ENCODE measurements around the gene NADSYN1.
"Not testable (repeated sequence)": the region's sequence is repeated elsewhere in the genome, so short reads cannot be mapped to it uniquely, and the experiment has no call there.

The NADSYN1 gene

GRCh38 chr11:71532036-71532610, 79.1 kb downstream of the NADSYN1 start:
- no peak for DNase-seq

GRCh38 chr11:71534711-71535608, 82.0 kb downstream of the NADSYN1 start:
- not testable (repeated sequence) for DNase-seq

- DNase-seq, result no peak
Measured at GRCh38 chr11:71535825-71536224, 82.8 kb downstream of the NADSYN1 start.

GRCh38 chr11:71537537-71537936, 84.5 kb downstream of the NADSYN1 start:
- no peak for DNase-seq

GRCh38 chr11:71537977-71538665, 85.1 kb downstream of the NADSYN1 start, which contains the start of gene KRTAP5-8:
TSS of gene KRTAP5-8 (plus strand) at chr11:71538025. CDS start at chr11:71538056, 31 bp downstream.
- DNase-seq, result not testable (repeated sequence)

- no peak for DNase-seq
Measured at GRCh38 chr11:71538666-71538990, 85.6 kb downstream of the NADSYN1 start.

- no peak for DNase-seq
Measured at GRCh38 chr11:71539017-71539416, 86.0 kb downstream of the NADSYN1 start.

- not testable (repeated sequence) for DNase-seq
Measured at GRCh38 chr11:71539971-71540370, 87.0 kb downstream of the NADSYN1 start.

GRCh38 chr11:71540521-71541304, 87.7 kb downstream of the NADSYN1 start:
- not testable (repeated sequence) for DNase-seq

- DNase-seq, result no peak
Measured at GRCh38 chr11:71542382-71542781, 89.4 kb downstream of the NADSYN1 start.

- peak; percentile 41 for DNase-seq
Measured at GRCh38 chr11:71542879-71543777, 90.1 kb downstream of the NADSYN1 start.

- no peak for DNase-seq
Measured at GRCh38 chr11:71543866-71544265, 90.9 kb downstream of the NADSYN1 start.

- no peak for DNase-seq
Measured at GRCh38 chr11:71544525-71545214, 91.7 kb downstream of the NADSYN1 start.

- no peak for DNase-seq
Measured at GRCh38 chr11:71545405-71545966, 92.5 kb downstream of the NADSYN1 start.

- no peak for DNase-seq
Measured at GRCh38 chr11:71548120-71548519, 95.1 kb downstream of the NADSYN1 start, which contains the start of gene KRTAP5-9. TSS of gene KRTAP5-9 (plus strand) at chr11:71548420. CDS start at chr11:71548658, 238 bp downstream.

GRCh38 chr11:71548716-71549151, 95.7 kb downstream of the NADSYN1 start:
- DNase-seq, result no peak

Measured in activated CD4-positive, alpha-beta T cell treated with anti-CD3 and anti-CD28 coated beads, Interleukin-2, Interleukin-6, amounts not matched to agents 100 ng/mL and 50 ng/mL, durations not matched to agents 16 hours and 8 hours (primary cell).